Subcutaneous adipose tissue (tissue), 4 donors: ENCODE measurements around the gene MEAK7. TPM values are rescaled to one million over a fixed set of nuclear protein-coding genes. Genes with fewer than 3 reads are reported as not detected.

Source experiments
- total RNA-seq, 4 donors: library from RNA; depleted of rRNA; stranded (reverse); fragments of >200 nt; gene quantifications; one replicate each; pipeline ENCODE4 v1.1.0, GENCODE V29; 2016
- TF ChIP-seq, protein P1 (sequence below): fragments of 450-650 bp; IDR thresholded peaks from one replicate; pipeline ENCODE4 v1.5.1; 2016; ENCODE audit warnings: low read depth, mild to moderate bottlenecking, control low read depth, antibody characterized with exemption, moderate library complexity

The MEAK7 gene
- total RNA-seq, 4 donors from 2014 or later, result 4.2 to 14.3 (median 11.8) TPM

DNA sequence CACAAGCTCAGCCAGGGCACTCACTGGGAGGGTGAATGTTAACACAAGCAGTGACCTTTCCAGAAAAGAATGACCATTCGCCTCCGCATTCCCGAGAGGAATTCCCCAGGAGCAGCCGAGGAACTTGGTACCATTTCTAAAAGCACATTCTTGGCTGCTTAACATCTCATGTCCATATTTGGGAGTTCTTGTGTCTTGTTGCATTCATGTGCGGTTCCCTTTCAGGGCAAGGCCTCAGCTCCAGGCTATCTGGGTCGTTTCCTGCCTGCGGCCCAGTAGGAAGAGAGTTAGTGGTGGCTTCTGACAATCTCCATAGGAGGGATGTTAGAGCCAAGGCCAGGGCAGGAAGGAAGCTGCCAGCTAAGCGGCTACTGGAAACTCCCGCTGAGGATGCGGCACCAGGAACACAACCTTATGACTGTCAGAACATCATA, 27.8 kb upstream of the MEAK7 start:
- TF ChIP-seq, protein P1, sequence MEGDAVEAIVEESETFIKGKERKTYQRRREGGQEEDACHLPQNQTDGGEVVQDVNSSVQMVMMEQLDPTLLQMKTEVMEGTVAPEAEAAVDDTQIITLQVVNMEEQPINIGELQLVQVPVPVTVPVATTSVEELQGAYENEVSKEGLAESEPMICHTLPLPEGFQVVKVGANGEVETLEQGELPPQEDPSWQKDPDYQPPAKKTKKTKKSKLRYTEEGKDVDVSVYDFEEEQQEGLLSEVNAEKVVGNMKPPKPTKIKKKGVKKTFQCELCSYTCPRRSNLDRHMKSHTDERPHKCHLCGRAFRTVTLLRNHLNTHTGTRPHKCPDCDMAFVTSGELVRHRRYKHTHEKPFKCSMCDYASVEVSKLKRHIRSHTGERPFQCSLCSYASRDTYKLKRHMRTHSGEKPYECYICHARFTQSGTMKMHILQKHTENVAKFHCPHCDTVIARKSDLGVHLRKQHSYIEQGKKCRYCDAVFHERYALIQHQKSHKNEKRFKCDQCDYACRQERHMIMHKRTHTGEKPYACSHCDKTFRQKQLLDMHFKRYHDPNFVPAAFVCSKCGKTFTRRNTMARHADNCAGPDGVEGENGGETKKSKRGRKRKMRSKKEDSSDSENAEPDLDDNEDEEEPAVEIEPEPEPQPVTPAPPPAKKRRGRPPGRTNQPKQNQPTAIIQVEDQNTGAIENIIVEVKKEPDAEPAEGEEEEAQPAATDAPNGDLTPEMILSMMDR, result no peak

DNA sequence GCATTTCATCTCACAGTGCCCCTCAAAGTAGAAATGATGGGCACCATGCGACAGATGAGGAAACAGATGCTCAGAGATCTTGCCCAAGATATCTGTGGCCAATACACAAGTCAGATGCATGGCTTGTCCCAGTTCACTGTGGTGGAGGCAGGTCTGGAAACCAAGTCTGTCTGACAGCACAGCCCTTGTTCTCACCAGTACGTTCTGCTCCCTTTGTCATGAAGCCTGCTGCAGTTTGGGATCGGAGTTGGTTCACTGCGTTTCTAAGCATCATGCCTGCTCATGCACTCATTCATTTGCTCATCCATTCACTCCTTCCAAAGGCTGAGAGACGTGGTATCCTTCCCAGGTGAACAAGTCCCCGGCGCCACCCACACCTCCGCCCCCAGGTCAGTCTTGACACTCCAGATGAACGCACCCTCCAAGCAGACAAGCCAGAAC, 27.2 kb upstream of the MEAK7 start:
- TF ChIP-seq, protein P1, result no peak

DNA sequence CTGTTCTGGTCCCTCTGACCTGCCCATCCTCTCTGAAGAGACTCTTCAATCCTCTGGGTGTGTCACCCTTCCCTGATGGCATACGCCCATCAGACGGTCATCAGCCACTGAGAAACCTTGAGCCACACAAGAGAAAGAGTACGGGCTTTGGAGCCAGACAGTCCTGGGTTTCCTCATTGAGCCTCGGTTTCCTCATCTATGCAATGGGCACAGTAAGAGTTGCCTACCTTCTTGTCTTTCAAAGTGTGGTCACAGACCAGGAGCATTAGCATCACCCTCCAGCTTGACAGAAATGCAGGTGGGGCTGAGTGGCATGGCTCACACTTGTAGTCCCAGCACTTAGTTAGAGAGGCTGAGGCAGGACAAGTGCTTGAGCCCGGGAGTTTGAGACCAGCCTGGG, 26.1 kb upstream of the MEAK7 start:
- TF ChIP-seq, protein P1, result no peak

DNA sequence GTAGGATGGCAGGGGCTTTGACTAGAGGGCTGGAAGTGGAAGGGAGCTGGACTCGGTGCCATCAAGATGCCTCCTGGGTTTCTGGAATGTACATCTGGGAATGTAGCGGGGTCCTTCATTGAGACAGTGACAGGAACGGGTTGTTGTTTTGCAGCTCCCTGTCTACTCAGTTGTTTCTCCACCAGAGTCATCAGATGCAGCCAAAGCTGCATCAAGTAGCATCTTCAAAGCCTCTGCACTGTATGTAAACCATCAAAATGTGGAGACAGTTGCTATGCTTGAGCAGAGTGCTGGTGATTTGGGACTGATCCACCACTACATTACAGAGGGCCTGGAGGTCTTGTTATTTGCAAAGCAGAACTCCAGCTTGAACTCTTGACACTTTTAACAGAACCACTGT, 25.1 kb upstream of the MEAK7 start:
- TF ChIP-seq, protein P1, result no peak

DNA sequence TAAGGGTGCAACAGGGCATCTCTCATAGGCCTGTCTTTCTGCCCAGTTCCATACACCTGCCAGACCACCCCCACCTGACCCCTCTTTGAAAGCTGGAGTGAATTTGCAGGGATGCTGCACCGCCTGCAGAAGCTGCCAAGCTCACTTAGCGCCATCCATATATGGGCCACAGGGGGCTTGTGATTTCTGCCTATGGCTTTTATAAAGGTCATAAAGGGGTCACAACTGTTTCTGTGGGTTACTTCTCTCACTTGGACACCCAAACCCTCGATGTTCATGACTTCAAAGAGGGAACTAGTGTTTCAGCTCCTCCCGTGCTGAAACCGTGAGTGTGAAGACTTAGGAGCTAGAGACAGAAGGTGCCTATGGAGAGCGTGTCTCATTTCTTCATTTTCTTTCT, 23.9 kb upstream of the MEAK7 start:
- TF ChIP-seq, protein P1, result no peak

DNA sequence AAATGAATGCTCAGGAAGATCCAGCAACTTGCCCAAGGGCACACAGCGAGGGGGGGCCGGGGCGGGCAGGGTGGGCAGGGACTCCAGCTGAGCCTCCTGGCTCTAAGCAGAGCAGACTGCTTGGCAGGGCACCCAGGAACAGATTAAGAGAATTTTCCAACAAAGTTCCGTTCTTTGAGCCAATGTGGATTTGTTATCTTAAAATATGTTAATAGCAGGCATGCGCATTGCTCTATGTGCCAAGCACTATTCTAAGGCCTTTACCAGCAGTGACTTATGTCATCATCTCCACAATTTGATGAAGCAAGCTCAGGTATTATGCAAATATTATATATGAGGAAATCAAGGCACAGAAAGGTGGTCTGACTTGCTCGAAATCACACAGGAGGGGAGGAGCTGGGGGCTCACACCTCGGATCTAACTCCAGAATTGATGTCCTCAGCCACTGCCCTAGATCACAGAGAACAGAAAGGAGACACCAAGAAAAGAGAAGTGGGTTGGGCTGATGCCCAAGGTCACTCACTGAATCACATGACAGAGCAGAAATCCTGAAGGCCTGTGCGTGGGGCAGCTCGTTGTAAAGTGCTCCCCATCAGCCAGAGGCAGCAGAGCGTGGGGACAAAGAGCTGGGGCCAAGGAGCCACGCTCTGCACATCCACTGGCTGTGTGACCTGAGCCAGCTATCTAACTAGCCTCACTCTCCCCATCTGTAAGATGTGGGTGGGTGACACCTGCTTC, 23.2 kb upstream of the MEAK7 start:
- TF ChIP-seq, protein P1, result no peak

DNA sequence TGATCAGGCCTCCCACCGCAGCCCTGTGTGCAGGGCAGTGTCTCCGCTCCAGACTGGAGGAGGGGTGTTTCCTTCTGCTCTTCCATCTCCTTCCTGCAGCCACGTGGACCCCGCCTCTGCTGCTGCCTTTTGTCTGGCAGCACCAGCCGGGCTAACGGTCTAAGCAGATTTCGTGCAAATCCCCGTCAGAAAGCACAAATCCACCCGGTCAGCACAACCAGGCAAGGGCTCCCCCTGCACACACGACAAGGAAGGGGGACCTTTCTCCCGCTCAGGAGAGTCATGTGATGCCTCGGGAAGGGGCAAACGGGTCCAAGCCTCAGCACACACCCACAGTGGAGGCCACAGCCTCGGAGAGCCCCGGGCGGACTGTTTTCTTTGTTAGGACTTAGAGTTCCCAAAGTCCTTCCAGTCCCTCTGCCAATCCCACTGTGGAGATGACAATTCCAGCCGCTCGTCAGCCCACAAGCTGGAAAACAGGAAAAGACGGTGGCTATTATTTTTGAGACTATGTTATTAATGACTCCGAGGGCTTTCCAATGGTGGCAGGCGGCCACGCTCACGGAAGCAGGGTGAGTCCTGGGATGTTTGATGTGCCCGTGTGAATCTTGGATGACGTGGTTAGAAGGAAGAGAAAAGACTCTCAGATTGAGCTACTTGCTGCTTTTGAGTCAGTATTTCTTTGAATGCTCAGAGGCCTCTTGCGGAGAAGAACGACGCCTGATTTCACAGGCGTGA, 22.5 kb upstream of the MEAK7 start:
- TF ChIP-seq, protein P1, result no peak
